Transverse colon (tissue), 3 donors: ENCODE results near the gene RAN.

Source experiments
- EP300 ChIP-seq: sonication (generic); formaldehyde crosslinking; IDR thresholded peaks from one replicate; pipeline ENCODE4 v1.6.1; 2017; ENCODE audit warnings: antibody characterized with exemption, low read depth
- POLR2A ChIP-seq: fragments of 450-650 bp; IDR thresholded peaks from one replicate; pipeline ENCODE4 v1.6.1; 2016; ENCODE audit warnings: antibody characterized with exemption, mild to moderate bottlenecking, moderate library complexity
- TF ChIP-seq, protein P1 (sequence below), 5 experiments: fragments of 200-600 bp in 3 of 5; fragments of 450-650 bp in 2 of 5; sonication (generic) in 3 of 5; IDR thresholded peaks; 1 replicate in 2 of 5; 2 replicates in 3 of 5; pipeline ENCODE4 v1.5.1; 2016 to 2017; ENCODE audit warnings: antibody characterized with exemption in 5 of 5, inconsistent platforms in 3 of 5, mild to moderate bottlenecking in 2 of 5, moderate library complexity in 1 of 5

DNA sequence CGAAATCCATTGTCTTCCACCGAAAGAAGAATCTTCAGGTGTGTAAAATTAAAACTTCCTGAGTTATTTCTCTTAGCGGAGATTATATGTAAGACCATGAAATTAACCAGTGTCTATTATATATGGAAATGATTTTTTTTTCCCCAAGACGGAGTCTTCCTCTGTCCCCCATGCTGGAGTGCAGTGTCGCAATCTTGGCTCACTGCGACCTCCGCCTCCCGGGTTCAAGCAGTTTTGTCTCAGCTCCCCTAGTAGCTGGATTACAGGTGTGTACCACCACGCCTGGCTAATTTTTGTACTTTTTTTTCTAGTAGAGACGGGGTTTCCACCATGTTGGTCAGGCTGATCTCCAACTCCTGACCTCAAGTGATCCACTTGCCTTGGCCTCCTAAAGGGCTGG, 2.8 kb downstream of the RAN start:
- no peak for TF ChIP-seq EP300
- TF ChIP-seq, protein P1, sequence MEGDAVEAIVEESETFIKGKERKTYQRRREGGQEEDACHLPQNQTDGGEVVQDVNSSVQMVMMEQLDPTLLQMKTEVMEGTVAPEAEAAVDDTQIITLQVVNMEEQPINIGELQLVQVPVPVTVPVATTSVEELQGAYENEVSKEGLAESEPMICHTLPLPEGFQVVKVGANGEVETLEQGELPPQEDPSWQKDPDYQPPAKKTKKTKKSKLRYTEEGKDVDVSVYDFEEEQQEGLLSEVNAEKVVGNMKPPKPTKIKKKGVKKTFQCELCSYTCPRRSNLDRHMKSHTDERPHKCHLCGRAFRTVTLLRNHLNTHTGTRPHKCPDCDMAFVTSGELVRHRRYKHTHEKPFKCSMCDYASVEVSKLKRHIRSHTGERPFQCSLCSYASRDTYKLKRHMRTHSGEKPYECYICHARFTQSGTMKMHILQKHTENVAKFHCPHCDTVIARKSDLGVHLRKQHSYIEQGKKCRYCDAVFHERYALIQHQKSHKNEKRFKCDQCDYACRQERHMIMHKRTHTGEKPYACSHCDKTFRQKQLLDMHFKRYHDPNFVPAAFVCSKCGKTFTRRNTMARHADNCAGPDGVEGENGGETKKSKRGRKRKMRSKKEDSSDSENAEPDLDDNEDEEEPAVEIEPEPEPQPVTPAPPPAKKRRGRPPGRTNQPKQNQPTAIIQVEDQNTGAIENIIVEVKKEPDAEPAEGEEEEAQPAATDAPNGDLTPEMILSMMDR (IDR thresholded peaks at IDR 0.05): no peak
- no peak for TF ChIP-seq POLR2A
